ENCODE data around the gene LGI4.

Gene LGI4

DNA sequence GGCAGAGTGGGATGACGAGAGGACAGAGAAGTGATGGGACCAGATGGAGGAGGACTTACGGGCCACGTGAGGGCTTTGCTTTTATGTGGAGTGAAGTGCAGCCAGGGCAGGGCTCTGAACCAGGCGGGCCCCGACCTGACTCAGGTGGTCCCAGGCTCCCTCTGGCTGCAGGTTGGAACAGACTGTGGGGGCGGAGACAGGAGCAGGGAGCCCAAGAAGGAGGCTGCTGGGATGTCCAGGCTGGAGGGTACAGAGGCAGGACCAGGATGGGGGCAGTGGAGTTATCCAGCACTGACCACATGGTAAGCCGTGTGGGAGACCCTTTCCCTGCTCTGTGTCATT is 21.8 kb upstream of the LGI4 start:
- H2AFZ ChIP-seq (ENCODE audit: low read length): no peak overlapping the region
- H3K79me2 ChIP-seq (ENCODE audit: low read length): peaks cover 51% of the 10 kb centered on the region
- H3K9ac ChIP-seq (ENCODE audit: low read length): no peak overlapping the region
- no peak overlapping the region for H3K27ac ChIP-seq (ENCODE audit: low read length)
- H3K4me1 ChIP-seq (ENCODE audit: low read length): peaks cover 11% of the 10 kb centered on the region
- H3K4me3 ChIP-seq (ENCODE audit: low read length): no peak overlapping the region
- H3K27me3 ChIP-seq (replicated peaks; ENCODE audit: insufficient read depth, low read length): no peaks in the 10 kb centered on the region
- peak overlapping the region; percentile 100; the same call in 1 of the 2 replicates for H3K4me2 ChIP-seq (ENCODE audit: low read depth, low read length)
- no peaks in the 10 kb centered on the region for H3K9me3 ChIP-seq (replicated peaks; ENCODE audit: insufficient read depth, low read length)
- no peaks in the 10 kb centered on the region for H3K9me2 ChIP-seq (replicated peaks; ENCODE audit: insufficient read depth, low read length)
- peaks cover 8% of the 10 kb centered on the region for H3K36me3 ChIP-seq (replicated peaks; ENCODE audit: insufficient read depth, low read length)
- H4K20me1 ChIP-seq (ENCODE audit: insufficient read depth, low read length): no peaks in the 10 kb centered on the region
- H3F3A ChIP-seq (ENCODE audit: insufficient read depth, low read length): no peaks in the 10 kb centered on the region
- no peak for DNase-seq
- TF ChIP-seq, protein P1, sequence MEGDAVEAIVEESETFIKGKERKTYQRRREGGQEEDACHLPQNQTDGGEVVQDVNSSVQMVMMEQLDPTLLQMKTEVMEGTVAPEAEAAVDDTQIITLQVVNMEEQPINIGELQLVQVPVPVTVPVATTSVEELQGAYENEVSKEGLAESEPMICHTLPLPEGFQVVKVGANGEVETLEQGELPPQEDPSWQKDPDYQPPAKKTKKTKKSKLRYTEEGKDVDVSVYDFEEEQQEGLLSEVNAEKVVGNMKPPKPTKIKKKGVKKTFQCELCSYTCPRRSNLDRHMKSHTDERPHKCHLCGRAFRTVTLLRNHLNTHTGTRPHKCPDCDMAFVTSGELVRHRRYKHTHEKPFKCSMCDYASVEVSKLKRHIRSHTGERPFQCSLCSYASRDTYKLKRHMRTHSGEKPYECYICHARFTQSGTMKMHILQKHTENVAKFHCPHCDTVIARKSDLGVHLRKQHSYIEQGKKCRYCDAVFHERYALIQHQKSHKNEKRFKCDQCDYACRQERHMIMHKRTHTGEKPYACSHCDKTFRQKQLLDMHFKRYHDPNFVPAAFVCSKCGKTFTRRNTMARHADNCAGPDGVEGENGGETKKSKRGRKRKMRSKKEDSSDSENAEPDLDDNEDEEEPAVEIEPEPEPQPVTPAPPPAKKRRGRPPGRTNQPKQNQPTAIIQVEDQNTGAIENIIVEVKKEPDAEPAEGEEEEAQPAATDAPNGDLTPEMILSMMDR (IDR thresholded peaks at IDR 0.05; ENCODE audit: low read length): no peak
- no peak for TF ChIP-seq EZH2phosphoT487 (IDR thresholded peaks at IDR 0.05; ENCODE audit: low read length)
- TF ChIP-seq EZH2 (optimal IDR thresholded peaks at IDR 0.05; ENCODE audit: low read depth, low read length): no peak

DNA sequence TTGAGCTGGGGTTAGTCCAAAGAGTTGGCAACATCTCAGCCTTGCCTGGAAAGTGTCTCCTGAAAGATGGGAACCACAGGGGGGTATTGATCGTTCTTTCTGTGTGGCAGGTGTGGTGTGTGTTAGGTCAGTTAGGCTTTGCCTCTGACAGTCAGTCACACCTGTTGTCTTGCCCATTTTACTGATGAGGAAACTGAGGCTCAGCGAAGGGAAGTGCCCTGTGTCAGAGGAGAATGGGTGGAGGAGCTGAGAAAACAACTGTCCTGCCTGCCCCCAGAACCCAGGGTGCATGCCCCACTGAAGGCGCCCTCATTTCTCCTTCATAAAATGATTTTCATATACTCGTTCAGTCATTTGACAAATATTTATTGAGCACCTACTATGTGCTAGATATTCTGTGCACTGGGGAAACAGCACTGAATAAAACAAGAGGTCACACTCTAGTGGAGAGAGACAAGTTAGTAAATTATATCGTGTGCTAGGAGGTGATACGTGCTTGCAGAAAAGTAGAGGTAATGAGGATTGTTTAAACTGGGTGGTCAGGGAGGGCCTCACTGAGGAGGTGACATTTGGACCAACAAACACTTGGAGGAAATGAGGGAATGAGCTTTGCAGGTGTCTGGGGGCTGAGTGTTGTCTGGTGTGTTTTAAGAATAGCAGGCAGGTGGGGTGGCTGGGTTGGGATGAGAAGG is 21.3 kb upstream of the LGI4 start:
- Histone ChIP-seq H3K27ac (ENCODE audit: low read length) (no peak overlapping the region), H3K9me3 (replicated peaks; ENCODE audit: insufficient read depth, low read length) (no peaks in the 10 kb centered on the region), H3K9ac (ENCODE audit: low read length) (peak overlapping the region; percentile 98), H2AFZ (ENCODE audit: low read length) (no peak overlapping the region), H3K4me3 (ENCODE audit: low read length) (peak overlapping the region; percentile 100), H3F3A (ENCODE audit: insufficient read depth, low read length) (no peaks in the 10 kb centered on the region), H3K36me3 (replicated peaks; ENCODE audit: insufficient read depth, low read length) (peaks cover 8% of the 10 kb centered on the region), H3K79me2 (ENCODE audit: low read length) (peaks cover 51% of the 10 kb centered on the region), H3K4me1 (ENCODE audit: low read length) (peaks cover 11% of the 10 kb centered on the region), H3K27me3 (replicated peaks; ENCODE audit: insufficient read depth, low read length) (no peaks in the 10 kb centered on the region), H3K9me2 (replicated peaks; ENCODE audit: insufficient read depth, low read length) (no peaks in the 10 kb centered on the region), H3K4me2 (ENCODE audit: low read depth, low read length) (peak overlapping the region; percentile 100), H4K20me1 (ENCODE audit: insufficient read depth, low read length) (no peaks in the 10 kb centered on the region)
- TF ChIP-seq, protein P1 (IDR thresholded peaks at IDR 0.05; ENCODE audit: low read length): no peak
- DNase-seq: no peak

DNA sequence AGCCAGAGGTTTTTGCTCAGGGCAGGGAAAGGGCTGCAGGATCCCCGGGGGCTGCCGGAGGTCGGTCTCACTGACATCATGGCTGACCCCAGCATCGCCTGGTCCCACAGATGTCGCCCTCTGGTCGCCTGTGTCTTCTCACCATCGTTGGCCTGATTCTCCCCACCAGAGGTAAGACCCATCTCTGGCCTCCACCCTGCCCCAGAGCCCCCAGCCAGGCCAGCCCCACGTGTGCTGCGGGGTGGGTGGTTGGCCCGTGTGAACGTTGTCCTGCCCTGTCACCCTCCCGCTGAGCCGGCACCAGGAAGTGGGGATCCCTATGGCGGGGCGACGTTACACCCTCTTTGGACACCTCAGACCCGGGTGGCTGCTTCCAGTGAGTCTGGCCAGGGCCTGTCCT is 20.6 kb upstream of the LGI4 start:
- H3K4me1 ChIP-seq (ENCODE audit: low read length): peaks cover 11% of the 10 kb centered on the region
- no peaks in the 10 kb centered on the region for H3F3A ChIP-seq (ENCODE audit: insufficient read depth, low read length)
- peaks cover 8% of the 10 kb centered on the region for H3K36me3 ChIP-seq (replicated peaks; ENCODE audit: insufficient read depth, low read length)
- TF ChIP-seq EZH2 (optimal IDR thresholded peaks at IDR 0.05; ENCODE audit: low read depth, low read length) (no peak), EZH2phosphoT487 (IDR thresholded peaks at IDR 0.05; ENCODE audit: low read length) (no peak)
- TF ChIP-seq, protein P1 (IDR thresholded peaks at IDR 0.05; ENCODE audit: low read length): no peak
- no peaks in the 10 kb centered on the region for H3K27me3 ChIP-seq (replicated peaks; ENCODE audit: insufficient read depth, low read length)
- H3K79me2 ChIP-seq (ENCODE audit: low read length): peaks cover 51% of the 10 kb centered on the region
- H4K20me1 ChIP-seq (ENCODE audit: insufficient read depth, low read length): no peaks in the 10 kb centered on the region
- H3K9me3 ChIP-seq (replicated peaks; ENCODE audit: insufficient read depth, low read length): no peaks in the 10 kb centered on the region
- no peaks in the 10 kb centered on the region for H3K9me2 ChIP-seq (replicated peaks; ENCODE audit: insufficient read depth, low read length)
- peak overlapping the region; percentile 98 for H3K9ac ChIP-seq (ENCODE audit: low read length)
- no peak for DNase-seq
- H2AFZ ChIP-seq (ENCODE audit: low read length): peak overlapping the region; percentile 97; the same call in 1 of the 2 replicates
- peak overlapping the region; percentile 100 for H3K4me3 ChIP-seq (ENCODE audit: low read length)
- H3K4me2 ChIP-seq (ENCODE audit: low read depth, low read length): peak overlapping the region; percentile 100
- H3K27ac ChIP-seq (ENCODE audit: low read length): peak overlapping the region; percentile 63; the same call in 1 of the 2 replicates
